Sigmoid colon (tissue), 7 donors: ENCODE measurements around the gene GNA12. TPM values are rescaled to one million over a fixed set of nuclear protein-coding genes. Genes with fewer than 3 reads are reported as not detected.

ENCODE experiments used
- DNase-seq: peaks from one replicate; pipeline ENCODE4 v3.0.0-alpha.2; 2019
- H3K27ac ChIP-seq, 4 donors: fragments of 200-600 bp; sonication (generic); one replicate each; pipeline ENCODE4 v1.5.1; 2016 to 2019; ENCODE audit warnings: mild to moderate bottlenecking in 1 of 4
- H3K27me3 ChIP-seq, 3 donors: fragments of 200-600 bp; sonication (generic); one replicate each; pipeline ENCODE4 v1.5.1; 2019; ENCODE audit warnings: mild to moderate bottlenecking in 1 of 3
- H3K36me3 ChIP-seq, 4 donors: fragments of 200-600 bp; sonication (generic); one replicate each; pipeline ENCODE4 v1.5.1; 2016 to 2019
- H3K4me1 ChIP-seq, 4 donors: fragments of 200-600 bp; sonication (generic); one replicate each; pipeline ENCODE4 v1.5.1; 2017 to 2019
- H3K4me3 ChIP-seq, 4 donors: fragments of 200-600 bp; sonication (generic); one replicate each; pipeline ENCODE4 v1.5.1; 2017 to 2019; ENCODE audit warnings: mild to moderate bottlenecking in 2 of 4, moderate library complexity in 1 of 4
- H3K9me3 ChIP-seq, 4 donors: fragments of 200-600 bp in 3 of 4; sonication (generic) in 3 of 4; one replicate each; pipeline versions ENCODE4 v1.5.1 to v1.6.1; 2013 to 2019
- EP300 ChIP-seq, 4 donors: sonication (generic); formaldehyde crosslinking; IDR thresholded peaks; one replicate each; pipeline ENCODE4 v1.6.1; 2017; ENCODE audit warnings: antibody characterized with exemption in 4 of 4
- POLR2A ChIP-seq, 2 donors: fragments of 450-650 bp; IDR thresholded peaks; one replicate each; pipeline ENCODE4 v1.6.1; 2016; ENCODE audit warnings: antibody characterized with exemption in 2 of 2, mild to moderate bottlenecking in 2 of 2, moderate library complexity in 2 of 2
- POLR2AphosphoS5 ChIP-seq, 4 donors: sonication (generic); formaldehyde crosslinking; IDR thresholded peaks; one replicate each; pipeline ENCODE4 v1.6.1; 2017; ENCODE audit warnings: antibody characterized with exemption in 4 of 4
- WGBS, 2 donors: extraction: QIAGEN DNeasy Blood & Tissue Kit; methylation state at CpG; one replicate each; pipeline ENCODE4 v1.1.7; 2013; 5-methylcytosine and 5-hydroxymethylcytosine counted together
- intact Hi-C: fragments of 100-400 bp; cut with DNase I; formaldehyde crosslinking; loops from one replicate; pipeline ENCODE4 v1.15.1; 2023
- polyA plus RNA-seq, 3 donors: library from polyadenylated mRNA; stranded (reverse); fragments of 200-250 nt; gene quantifications; one replicate each; pipeline ENCODE4 v1.2.3, GENCODE V29; 2013
- total RNA-seq, 4 donors: library from RNA; depleted of rRNA; stranded (reverse); fragments of >200 nt; gene quantifications; one replicate each; pipeline ENCODE4 v1.1.0, GENCODE V29; 2016
- TF ChIP-seq, protein P1 (sequence below), 4 experiments: fragments of 450-650 bp in 3 of 4; fragments of 200-600 bp in 1 of 4; IDR thresholded peaks; one replicate each; pipeline ENCODE4 v1.5.1; 2016 to 2019; ENCODE audit warnings: antibody characterized with exemption in 4 of 4, mild to moderate bottlenecking in 3 of 4, moderate library complexity in 2 of 4
- donor health status: healthy with polysubstance abuse.
- donor health status: Bipolar disorder and iron deficiency.
- donor health status: healthy.

GNA12 gene
- total and polyA plus RNA-seq, 7 donors, result 13.2 to 46.5 (median 22.0) TPM

GRCh38 chr7:2873686-2874551 lies 29.8 kb upstream of the GNA12 start:
- DNase-seq, result no peak
- intact Hi-C loops, result no loop called here
- no peak overlapping the region for H3K27ac ChIP-seq
- H3K27me3 ChIP-seq, result no peaks in the 10 kb centered on the region
- H3K4me3 ChIP-seq, result no peak overlapping the region
- H3K36me3 ChIP-seq, result no peaks in the 10 kb centered on the region
- 40 to 56% methylated on average over 7 of the region's 7 CpGs for WGBS, 2 donors
- H3K4me1 ChIP-seq, result no peaks in the 10 kb centered on the region
- TF ChIP-seq EP300 (IDR thresholded peaks at IDR 0.05) (no peak), POLR2AphosphoS5 (IDR thresholded peaks at IDR 0.05) (no peak), POLR2A (IDR thresholded peaks at IDR 0.05) (no peak)
- TF ChIP-seq, protein P1, sequence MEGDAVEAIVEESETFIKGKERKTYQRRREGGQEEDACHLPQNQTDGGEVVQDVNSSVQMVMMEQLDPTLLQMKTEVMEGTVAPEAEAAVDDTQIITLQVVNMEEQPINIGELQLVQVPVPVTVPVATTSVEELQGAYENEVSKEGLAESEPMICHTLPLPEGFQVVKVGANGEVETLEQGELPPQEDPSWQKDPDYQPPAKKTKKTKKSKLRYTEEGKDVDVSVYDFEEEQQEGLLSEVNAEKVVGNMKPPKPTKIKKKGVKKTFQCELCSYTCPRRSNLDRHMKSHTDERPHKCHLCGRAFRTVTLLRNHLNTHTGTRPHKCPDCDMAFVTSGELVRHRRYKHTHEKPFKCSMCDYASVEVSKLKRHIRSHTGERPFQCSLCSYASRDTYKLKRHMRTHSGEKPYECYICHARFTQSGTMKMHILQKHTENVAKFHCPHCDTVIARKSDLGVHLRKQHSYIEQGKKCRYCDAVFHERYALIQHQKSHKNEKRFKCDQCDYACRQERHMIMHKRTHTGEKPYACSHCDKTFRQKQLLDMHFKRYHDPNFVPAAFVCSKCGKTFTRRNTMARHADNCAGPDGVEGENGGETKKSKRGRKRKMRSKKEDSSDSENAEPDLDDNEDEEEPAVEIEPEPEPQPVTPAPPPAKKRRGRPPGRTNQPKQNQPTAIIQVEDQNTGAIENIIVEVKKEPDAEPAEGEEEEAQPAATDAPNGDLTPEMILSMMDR (IDR thresholded peaks at IDR 0.05), result no peak
- no peaks in the 10 kb centered on the region for H3K9me3 ChIP-seq

DNA sequence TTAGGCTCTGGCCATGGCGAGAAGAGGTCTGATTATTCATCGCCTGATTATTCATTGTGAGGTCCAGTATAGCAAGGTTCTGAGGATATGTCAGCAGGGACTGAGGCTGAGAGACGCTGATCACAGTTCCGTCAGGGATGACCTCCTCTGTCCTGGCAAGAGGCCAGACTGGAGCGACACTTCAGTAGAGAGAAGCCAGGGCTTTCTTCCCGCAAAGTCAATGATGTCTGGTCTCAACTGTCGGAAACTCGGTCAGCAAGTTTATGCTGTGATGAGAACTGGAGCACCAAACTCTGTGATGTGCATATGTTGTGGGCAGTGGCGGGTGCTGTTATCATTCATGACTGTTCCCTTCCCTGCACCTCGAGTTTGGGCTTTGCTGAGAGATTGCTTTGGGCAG lies 29.0 kb upstream of the GNA12 start:
- Histone ChIP-seq H3K9me3 (no peaks in the 10 kb centered on the region), H3K27me3 (no peaks in the 10 kb centered on the region), H3K36me3 (no peaks in the 10 kb centered on the region), H3K4me1 (no peaks in the 10 kb centered on the region), H3K27ac (no peak overlapping the region), H3K4me3 (no peak overlapping the region)
- WGBS, 2 donors, result 58 to 79% methylated on average over 10 of the region's 10 CpGs
- TF ChIP-seq, protein P1 (IDR thresholded peaks at IDR 0.05), result no peak
- TF ChIP-seq POLR2AphosphoS5 (IDR thresholded peaks at IDR 0.05), result no peak
- no peak for TF ChIP-seq POLR2A (IDR thresholded peaks at IDR 0.05)
- intact Hi-C loops, result no loop called here
- DNase-seq, result no peak

DNA sequence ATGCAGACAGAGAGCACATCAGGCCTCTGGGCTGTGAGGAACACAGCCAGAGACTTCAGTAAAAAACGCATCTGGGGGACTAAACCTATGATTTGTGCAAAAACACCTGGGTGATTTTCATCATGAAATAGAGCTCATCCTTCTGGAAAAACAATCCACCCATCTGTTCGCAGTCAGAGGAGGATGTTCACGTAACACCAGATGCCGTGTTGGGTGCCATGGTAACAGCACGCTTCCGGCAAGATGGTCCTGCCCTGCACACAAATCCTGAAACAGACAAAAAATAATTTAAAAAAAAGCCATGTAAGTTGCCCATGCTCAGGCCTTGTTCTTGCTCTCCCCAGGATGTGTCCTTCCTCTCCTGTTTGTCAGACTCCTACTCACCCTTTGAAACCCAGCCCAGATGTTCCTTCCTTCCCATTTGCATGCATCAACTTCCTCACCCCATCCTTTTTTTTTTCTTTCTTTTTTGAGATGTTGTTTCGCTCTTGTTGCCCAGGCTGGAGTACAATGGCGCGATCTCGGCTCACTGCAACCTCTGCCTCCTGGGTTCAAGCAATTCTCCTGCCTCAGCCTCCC lies 28.3 kb upstream of the GNA12 start:
- TF ChIP-seq EP300 (IDR thresholded peaks at IDR 0.05) (no peak), POLR2A (IDR thresholded peaks at IDR 0.05) (no peak), POLR2AphosphoS5 (IDR thresholded peaks at IDR 0.05) (no peak)
- TF ChIP-seq, protein P1 (IDR thresholded peaks at IDR 0.05), result no peak
- no peaks in the 10 kb centered on the region for H3K9me3 ChIP-seq
- no peak overlapping the region for H3K27ac ChIP-seq
- 86 to 94% methylated on average over 10 of the region's 10 CpGs for WGBS, 2 donors
- no peaks in the 10 kb centered on the region for H3K27me3 ChIP-seq
- intact Hi-C loops, result no loop called here
- no peaks in the 10 kb centered on the region for H3K36me3 ChIP-seq
- DNase-seq, result no peak
- no peaks in the 10 kb centered on the region for H3K4me1 ChIP-seq
- H3K4me3 ChIP-seq, result no peak overlapping the region

GRCh38 chr7:2870471-2870931 lies 26.4 kb upstream of the GNA12 start:
- TF ChIP-seq POLR2A (IDR thresholded peaks at IDR 0.05), result no peak
- TF ChIP-seq POLR2AphosphoS5 (IDR thresholded peaks at IDR 0.05), result peak in 1 of 4 donors; percentile 30
- TF ChIP-seq, protein P1 (IDR thresholded peaks at IDR 0.05), result no peak
- TF ChIP-seq EP300 (IDR thresholded peaks at IDR 0.05), result no peak
- Histone ChIP-seq H3K4me1 (no peaks in the 10 kb centered on the region), H3K27me3 (no peaks in the 10 kb centered on the region), H3K4me3 (no peak overlapping the region), H3K9me3 (no peaks in the 10 kb centered on the region), H3K36me3 (no peaks in the 10 kb centered on the region), H3K27ac (peak overlapping the region in 2 of 4 donors; percentile 6)
- DNase-seq, result peak; percentile 86
- 12 to 14% methylated on average over 10 of the region's 10 CpGs for WGBS, 2 donors
- intact Hi-C loops, result no loop called here
